Raji (cell line): ENCODE measurements around the gene ARHGEF3.

Experiments used
- POLR2A ChIP-seq: IDR thresholded peaks from 2 replicates; pipeline ENCODE4 v1.6.1; 2011; ENCODE audit warnings: low read depth, low read length, control low read depth; ENCODE audit not compliant: insufficient read depth

ARHGEF3 gene

GRCh38 chr3:56790016-56790821, 11.5 kb downstream of the ARHGEF3 start:
- no peak for TF ChIP-seq POLR2A

- no peak for TF ChIP-seq POLR2A
These were observed 12.7 kb downstream of the ARHGEF3 start for GRCh38 chr3:56789076-56789475.

- no peak for TF ChIP-seq POLR2A
These were observed 13.2 kb downstream of the ARHGEF3 start for GRCh38 chr3:56788521-56788920.

- TF ChIP-seq POLR2A: no peak
These were observed 13.9 kb downstream of the ARHGEF3 start for GRCh38 chr3:56787784-56788256.

- no peak for TF ChIP-seq POLR2A
These were observed 14.4 kb downstream of the ARHGEF3 start for GRCh38 chr3:56787258-56787775.

GRCh38 chr3:56785499-56785898, 16.2 kb downstream of the ARHGEF3 start:
- TF ChIP-seq POLR2A: no peak

- TF ChIP-seq POLR2A: no peak
These were observed 17.2 kb downstream of the ARHGEF3 start for GRCh38 chr3:56784448-56785001.

- no peak for TF ChIP-seq POLR2A
These were observed 17.9 kb downstream of the ARHGEF3 start for GRCh38 chr3:56783644-56784447.

GRCh38 chr3:56782906-56783305, 18.8 kb downstream of the ARHGEF3 start:
- no peak for TF ChIP-seq POLR2A

- no peak for TF ChIP-seq POLR2A
These were observed 19.5 kb downstream of the ARHGEF3 start for GRCh38 chr3:56782215-56782614.

GRCh38 chr3:56781762-56782161, 20.0 kb downstream of the ARHGEF3 start:
- TF ChIP-seq POLR2A: no peak

GRCh38 chr3:56780936-56781335, 20.8 kb downstream of the ARHGEF3 start:
- no peak for TF ChIP-seq POLR2A

GRCh38 chr3:56778893-56779292, 22.9 kb downstream of the ARHGEF3 start:
- no peak for TF ChIP-seq POLR2A

- TF ChIP-seq POLR2A: no peak
These were observed 25.2 kb downstream of the ARHGEF3 start for GRCh38 chr3:56776556-56776950.

- no peak for TF ChIP-seq POLR2A
These were observed 25.8 kb downstream of the ARHGEF3 start for GRCh38 chr3:56775838-56776555.
